GM21717 (cell line): ENCODE measurements around the gene RAB22A.

Experiments
- ATAC-seq: cut with Tn5 transposase; IDR thresholded peaks from one replicate; pipeline ENCODE4 v1.9.1; 2021; ENCODE audit warnings: mild to moderate bottlenecking, moderate library complexity; ENCODE audit not compliant: unreplicated experiment

The RAB22A gene

GRCh38 chr20:58309591-58310290 is at the start of gene RAB22A:
Gene RAB22A, plus strand, starts transcription at chr20:58309715. Its CDS starts 262 bp downstream, at chr20:58309977.
- peak; percentile 70 for ATAC-seq

GRCh38 chr20:58260006-58260405 is 49.5 kb upstream of the RAB22A start:
- ATAC-seq = no peak

- no peak for ATAC-seq
Observed at GRCh38 chr20:58261660-58262059, 47.9 kb upstream of the RAB22A start.

- no peak for ATAC-seq
Observed at GRCh38 chr20:58264271-58264670, 45.2 kb upstream of the RAB22A start.

GRCh38 chr20:58267389-58268215 is 41.9 kb upstream of the RAB22A start:
- no peak for ATAC-seq

GRCh38 chr20:58268421-58268821 is 41.1 kb upstream of the RAB22A start:
- ATAC-seq = no peak

GRCh38 chr20:58268936-58269619 is 40.4 kb upstream of the RAB22A start:
- no peak for ATAC-seq

GRCh38 chr20:58271606-58272351 is 37.7 kb upstream of the RAB22A start:
- no peak for ATAC-seq

- no peak for ATAC-seq
Observed at GRCh38 chr20:58274384-58274783, 35.1 kb upstream of the RAB22A start.

GRCh38 chr20:58277107-58277506 is 32.4 kb upstream of the RAB22A start:
- no peak for ATAC-seq

- ATAC-seq = no peak
Observed at GRCh38 chr20:58277578-58278472, 31.7 kb upstream of the RAB22A start.

- ATAC-seq = no peak
Observed at GRCh38 chr20:58286729-58287128, 22.8 kb upstream of the RAB22A start.

- ATAC-seq = no peak
Observed at GRCh38 chr20:58287638-58288037, 21.9 kb upstream of the RAB22A start.

- no peak for ATAC-seq
Observed at GRCh38 chr20:58289143-58289542, 20.4 kb upstream of the RAB22A start.

GRCh38 chr20:58293453-58293852 is 16.1 kb upstream of the RAB22A start:
- no peak for ATAC-seq

GRCh38 chr20:58294497-58295455 is 14.7 kb upstream of the RAB22A start:
- no peak for ATAC-seq

GRCh38 chr20:58296051-58296837 is 13.3 kb upstream of the RAB22A start:
- ATAC-seq = no peak

GRCh38 chr20:58297394-58297793 is 12.1 kb upstream of the RAB22A start:
- ATAC-seq = no peak
